ENCODE measurements around the gene MC1R.
"Not testable (repeated sequence)": the region's sequence is repeated elsewhere in the genome, so short reads cannot be mapped to it uniquely, and the experiment has no call there.

The MC1R gene

GRCh38 chr16:89918453-89919347 is at the start of gene MC1R:
MC1R (plus strand) TSS chr16:89918862; CDS start chr16:89919259, 397 bp downstream.
- DNase-seq (ENCODE audit: low read depth in 2 of 2) = no peak

- no peak for DNase-seq (ENCODE audit: low read depth in 2 of 2)
These were observed 48.8 kb upstream of the MC1R start for GRCh38 chr16:89869911-89870310.

- no peak for DNase-seq (ENCODE audit: low read depth in 2 of 2)
These were observed 48.2 kb upstream of the MC1R start for GRCh38 chr16:89870440-89870839.

- no peak for DNase-seq (ENCODE audit: low read depth in 2 of 2)
These were observed 46.8 kb upstream of the MC1R start for GRCh38 chr16:89871895-89872294.

GRCh38 chr16:89873109-89873971 is 45.3 kb upstream of the MC1R start, which contains the start of gene TCF25:
TCF25 (plus strand) TSS chr16:89873592; CDS start chr16:89873668, 76 bp downstream.
- DNase-seq (ENCODE audit: low read depth in 2 of 2) = peak; percentile 75 to 77

- DNase-seq (ENCODE audit: low read depth in 2 of 2) = peak; percentile 92 to 93
These were observed 44.5 kb upstream of the MC1R start for GRCh38 chr16:89873972-89874689.

- not testable (repeated sequence) for DNase-seq (ENCODE audit: low read depth in 2 of 2)
These were observed 39.5 kb upstream of the MC1R start for GRCh38 chr16:89879123-89879522.

GRCh38 chr16:89880477-89881367 is 37.9 kb upstream of the MC1R start:
- no peak for DNase-seq (ENCODE audit: low read depth in 2 of 2)

- no peak for DNase-seq (ENCODE audit: low read depth in 2 of 2)
These were observed 37.3 kb upstream of the MC1R start for GRCh38 chr16:89881368-89881730.

- no peak for DNase-seq (ENCODE audit: low read depth in 2 of 2)
These were observed 35.2 kb upstream of the MC1R start for GRCh38 chr16:89883346-89884040.

GRCh38 chr16:89884041-89884421 is 34.6 kb upstream of the MC1R start:
- DNase-seq (ENCODE audit: low read depth in 2 of 2) = no peak

- no peak for DNase-seq (ENCODE audit: low read depth in 2 of 2)
These were observed 31.4 kb upstream of the MC1R start for GRCh38 chr16:89887243-89887642.

GRCh38 chr16:89890200-89890599 is 28.5 kb upstream of the MC1R start:
- DNase-seq (ENCODE audit: low read depth in 2 of 2) = no peak

- no peak for DNase-seq (ENCODE audit: low read depth in 2 of 2)
These were observed 27.6 kb upstream of the MC1R start for GRCh38 chr16:89890886-89891657.

GRCh38 chr16:89892055-89892630 is 26.5 kb upstream of the MC1R start:
- no peak for DNase-seq (ENCODE audit: low read depth in 2 of 2)

GRCh38 chr16:89892635-89893034 is 26.0 kb upstream of the MC1R start:
- DNase-seq (ENCODE audit: low read depth in 2 of 2) = no peak

GRCh38 chr16:89893642-89894548 is 24.8 kb upstream of the MC1R start:
- no peak for DNase-seq (ENCODE audit: low read depth in 2 of 2)

Data from stimulated activated CD4-positive, alpha-beta T cell treated with anti-CD3 and anti-CD28 coated beads, Interleukin-1b, Interleukin-23, amount 100 ng/mL, for 1 hour (primary cell).